ENCODE results near the gene AUTS2. TPM values are rescaled to one million over a fixed set of nuclear protein-coding genes. Genes with fewer than 3 reads are reported as not detected.

The AUTS2 gene
- total and polyA plus RNA-seq, 11 donors, result 3.4 to 14.0 (median 7.3) TPM

- no peak for DNase-seq
- Histone ChIP-seq H3K9me3 (no peaks in the 10 kb centered on the region), H3K4me1 (no peaks in the 10 kb centered on the region), H3K27me3 (no peaks in the 10 kb centered on the region), H3K36me3 (no peaks in the 10 kb centered on the region), H3K27ac (no peak overlapping the region), H3K4me3 (no peak overlapping the region)
- intact Hi-C loops (cut with DNase I), result loop anchor here in 1 of 10 donors (10.0 kb wide), 1 partner anchor 512 kb away; no protein-coding TSS in a partner anchor
- 87 to 98% (median 89%) methylated on average over 6 of the region's 6 CpGs for WGBS, 4 donors
- no peak for TF ChIP-seq POLR2A (IDR thresholded peaks at IDR 0.05)
- TF ChIP-seq CTCF (IDR thresholded peaks at IDR 0.05), result no peak
- no peak for ATAC-seq
These were observed 585.0 kb downstream of the AUTS2 start for GRCh38 chr7:70183278-70183677.

- H3K36me3 ChIP-seq, result no peaks in the 10 kb centered on the region
- no peaks in the 10 kb centered on the region for H3K27me3 ChIP-seq
- DNase-seq (no peak), ATAC-seq (no peak)
- no peak overlapping the region for H3K27ac ChIP-seq
- H3K4me1 ChIP-seq, result no peaks in the 10 kb centered on the region
- WGBS, 4 donors, result 95 to 98% (median 98%) methylated on average over 4 of the region's 4 CpGs
- no peak for TF ChIP-seq POLR2A (IDR thresholded peaks at IDR 0.05)
- no peak for TF ChIP-seq CTCF (IDR thresholded peaks at IDR 0.05)
- no peak overlapping the region for H3K4me3 ChIP-seq
- intact Hi-C loops (cut with DNase I), result loop anchor here in 1 of 10 donors (10.0 kb wide), 1 partner anchor 506 kb away; no protein-coding TSS in a partner anchor
- peaks cover 0 to 10% (median 0%) of the 10 kb centered on the region in 12 donors for H3K9me3 ChIP-seq
These were observed 590.8 kb downstream of the AUTS2 start for GRCh38 chr7:70188901-70189650.

GRCh38 chr7:70189776-70190175 lies 591.5 kb downstream of the AUTS2 start:
- no peak overlapping the region for H3K4me3 ChIP-seq
- no peak overlapping the region for H3K27ac ChIP-seq
- no peak for DNase-seq
- no peaks in the 10 kb centered on the region for H3K27me3 ChIP-seq
- intact Hi-C loops (cut with DNase I), result loop anchor here in 5 of 10 donors (5.0 to 10.0 kb wide), 3 partner anchors 505 to 513 kb away; no protein-coding TSS in a partner anchor
- no peak for ATAC-seq
- H3K36me3 ChIP-seq, result no peaks in the 10 kb centered on the region
- TF ChIP-seq POLR2A (IDR thresholded peaks at IDR 0.05), result no peak
- TF ChIP-seq CTCF (IDR thresholded peaks at IDR 0.05), result no peak
- H3K4me1 ChIP-seq, result no peaks in the 10 kb centered on the region
- 94 to 96% (median 95%) methylated on average over 4 of the region's 4 CpGs for WGBS, 4 donors
- peaks cover 0 to 10% (median 0%) of the 10 kb centered on the region in 12 donors for H3K9me3 ChIP-seq

DNA sequence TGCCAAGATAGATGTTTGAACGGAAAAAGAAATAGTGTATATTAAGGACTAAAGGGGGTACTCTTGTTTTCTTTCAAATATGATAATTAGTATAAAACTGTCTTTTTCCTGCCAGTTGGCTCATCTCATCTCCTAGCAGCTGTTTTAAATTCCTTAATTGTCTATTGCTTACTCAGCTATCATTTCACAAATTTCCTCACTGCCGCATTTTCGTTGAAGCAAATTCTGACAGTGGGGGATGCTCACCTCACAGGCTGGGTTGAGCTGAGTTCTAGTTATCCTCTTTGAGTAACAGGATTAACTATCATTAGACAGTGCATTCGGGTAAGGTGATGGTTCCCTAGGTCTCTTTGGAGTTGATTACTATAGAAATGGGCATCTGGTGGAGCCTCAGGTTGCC lies 592.0 kb downstream of the AUTS2 start:
- Histone ChIP-seq H3K4me3 (no peak overlapping the region), H3K9me3 (peaks cover 0 to 10% (median 0%) of the 10 kb centered on the region in 12 donors), H3K27me3 (no peaks in the 10 kb centered on the region), H3K27ac (no peak overlapping the region), H3K4me1 (no peaks in the 10 kb centered on the region), H3K36me3 (no peaks in the 10 kb centered on the region)
- intact Hi-C loops (cut with DNase I), result loop anchor here in 4 of 10 donors (5.0 to 10.0 kb wide), 3 partner anchors 505 to 512 kb away; no protein-coding TSS in a partner anchor
- ATAC-seq (no peak), DNase-seq (no peak)
- WGBS, 4 donors, result 86 to 92% (median 89%) methylated on average over 4 of the region's 4 CpGs
- TF ChIP-seq POLR2A (IDR thresholded peaks at IDR 0.05) (no peak), CTCF (IDR thresholded peaks at IDR 0.05) (no peak)
